Endodermal cell (in vitro differentiated cells): Measurements from ENCODE around the gene MLYCD. TPM values are rescaled to one million over a fixed set of nuclear protein-coding genes. Genes with fewer than 3 reads are reported as not detected.
"Not testable (repeated sequence)": the region's sequence is repeated elsewhere in the genome, so short reads cannot be mapped to it uniquely, and the experiment has no call there.

Source experiments
- DNase-seq: peaks from one replicate; pipeline ENCODE4 v3.0.0-alpha.2; 2017
- H3K27ac ChIP-seq: 2 replicates; pipeline ENCODE4 v1.5.1; 2013; ENCODE audit warnings: mild to moderate bottlenecking, low read depth, low read length, moderate library complexity
- H3K27me3 ChIP-seq: 2 replicates; pipeline ENCODE4 v1.6.1; 2013; ENCODE audit warnings: mild to moderate bottlenecking, low read length, moderate library complexity; ENCODE audit not compliant: insufficient read depth, control insufficient read depth, poor library complexity, severe bottlenecking
- H3K36me3 ChIP-seq: 2 replicates; pipeline ENCODE4 v1.7.0; 2013; ENCODE audit warnings: mild to moderate bottlenecking, low read length, moderate library complexity; ENCODE audit not compliant: control insufficient read depth, insufficient read depth
- H3K4me1 ChIP-seq: one replicate; pipeline ENCODE4 v1.7.0; 2013; ENCODE audit warnings: low read length; ENCODE audit not compliant: control insufficient read depth, insufficient read depth
- H3K4me3 ChIP-seq: 2 replicates; pipeline ENCODE4 v1.5.1; 2013; ENCODE audit warnings: mild to moderate bottlenecking, low read length, moderate library complexity
- H3K9ac ChIP-seq: 2 replicates; pipeline ENCODE4 v1.6.1; 2013; ENCODE audit warnings: mild to moderate bottlenecking, low read length, moderate library complexity; ENCODE audit not compliant: poor library complexity, severe bottlenecking; ENCODE audit errors: extremely low read depth
- H3K9me3 ChIP-seq: 2 replicates; pipeline ENCODE4 v1.6.1; 2013; ENCODE audit warnings: mild to moderate bottlenecking, low read length, moderate library complexity; ENCODE audit not compliant: control insufficient read depth
- H3K27ac Mint-ChIP-seq: 2 replicates; pipeline ENCODE4 v1.8.0; 2020; ENCODE audit warnings: mixed read lengths
- H3K27me3 Mint-ChIP-seq: 2 replicates; pipeline ENCODE4 v1.8.0; 2021; ENCODE audit warnings: mild to moderate bottlenecking, mixed read lengths; ENCODE audit not compliant: insufficient read depth
- H3K36me3 Mint-ChIP-seq: 2 replicates; pipeline ENCODE4 v1.8.0; 2020; ENCODE audit warnings: low read depth, mixed read lengths
- H3K4me1 Mint-ChIP-seq: 2 replicates; pipeline ENCODE4 v1.8.0; 2020; ENCODE audit warnings: mixed read lengths
- H3K4me3 Mint-ChIP-seq: 2 replicates; pipeline ENCODE4 v1.8.0; 2020; ENCODE audit warnings: mild to moderate bottlenecking, moderate library complexity, mixed read lengths
- H3K9me3 Mint-ChIP-seq: 2 replicates; pipeline ENCODE4 v1.8.0; 2020; ENCODE audit warnings: mild to moderate bottlenecking, mixed read lengths
- WGBS, 2 experiments: methylation state at CpG; one replicate each; pipeline versions ENCODE4 v1.1.5 to v1.1.7; 2013; ENCODE audit warnings: missing lambda C conversion rate in 2 of 2, mixed read lengths in 1 of 2; ENCODE audit not compliant: insufficient coverage in 1 of 2, insufficient read length in 1 of 2; 5-methylcytosine and 5-hydroxymethylcytosine counted together
- total RNA-seq, 2 donors: library from RNA; stranded (reverse); fragmentation: NEBNext Ultra II Directional in 1 of 2; extraction: Animal tissue kit (Norgen Biotek cat#: 25700) in 1 of 2; gene quantifications; 2 replicates in 1 of 2; 3 replicates in 1 of 2; pipeline ENCODE4 v1.2.1, GENCODE V29; 2021
- TF ChIP-seq, protein P1 (sequence below): fragments of 200-600 bp; sonication (generic); conservative IDR thresholded peaks from 2 replicates; pipeline ENCODE4 v1.5.0; 2021; ENCODE audit warnings: antibody characterized with exemption, mild to moderate bottlenecking

Gene MLYCD
- total RNA-seq, 2 donors from 2014 or later = 11.1 to 19.0 TPM

DNA sequence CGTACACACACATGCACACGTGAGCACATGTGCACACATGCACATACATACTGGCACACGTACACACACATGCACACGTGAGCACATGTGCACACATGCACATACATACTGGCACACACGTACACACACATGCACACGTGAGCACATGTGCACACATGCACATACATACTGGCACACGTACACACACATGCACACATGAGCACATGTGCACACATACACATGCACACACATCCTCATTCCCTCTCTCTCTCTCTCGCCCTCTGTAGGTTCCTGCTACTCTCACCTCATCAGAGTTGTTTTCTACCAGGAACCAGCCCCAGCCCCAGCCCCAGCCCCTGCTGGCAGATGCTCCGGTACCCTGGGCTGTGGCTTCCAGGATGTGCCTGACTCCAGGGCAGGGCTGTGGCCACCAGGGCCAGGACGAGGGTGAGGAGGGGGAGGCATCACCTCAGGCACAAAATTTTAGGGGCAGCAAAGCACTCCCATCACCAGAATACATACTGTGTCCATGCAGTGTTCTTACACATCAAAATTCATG lies 52.0 kb downstream of the MLYCD start:
- H3K27ac Mint-ChIP-seq, H3K27ac ChIP-seq, H3K27me3 Mint-ChIP-seq, H3K9ac ChIP-seq, H3K9me3 ChIP-seq, H3K4me1 ChIP-seq, H3K9me3 Mint-ChIP-seq, H3K27me3 ChIP-seq, H3K36me3 ChIP-seq, H3K4me3 Mint-ChIP-seq, H3K36me3 Mint-ChIP-seq, H3K4me3 ChIP-seq: not testable (repeated sequence)
- DNase-seq = peak; percentile 79
- peaks cover 13% of the 10 kb centered on the region for H3K4me1 Mint-ChIP-seq
- TF ChIP-seq, protein P1, sequence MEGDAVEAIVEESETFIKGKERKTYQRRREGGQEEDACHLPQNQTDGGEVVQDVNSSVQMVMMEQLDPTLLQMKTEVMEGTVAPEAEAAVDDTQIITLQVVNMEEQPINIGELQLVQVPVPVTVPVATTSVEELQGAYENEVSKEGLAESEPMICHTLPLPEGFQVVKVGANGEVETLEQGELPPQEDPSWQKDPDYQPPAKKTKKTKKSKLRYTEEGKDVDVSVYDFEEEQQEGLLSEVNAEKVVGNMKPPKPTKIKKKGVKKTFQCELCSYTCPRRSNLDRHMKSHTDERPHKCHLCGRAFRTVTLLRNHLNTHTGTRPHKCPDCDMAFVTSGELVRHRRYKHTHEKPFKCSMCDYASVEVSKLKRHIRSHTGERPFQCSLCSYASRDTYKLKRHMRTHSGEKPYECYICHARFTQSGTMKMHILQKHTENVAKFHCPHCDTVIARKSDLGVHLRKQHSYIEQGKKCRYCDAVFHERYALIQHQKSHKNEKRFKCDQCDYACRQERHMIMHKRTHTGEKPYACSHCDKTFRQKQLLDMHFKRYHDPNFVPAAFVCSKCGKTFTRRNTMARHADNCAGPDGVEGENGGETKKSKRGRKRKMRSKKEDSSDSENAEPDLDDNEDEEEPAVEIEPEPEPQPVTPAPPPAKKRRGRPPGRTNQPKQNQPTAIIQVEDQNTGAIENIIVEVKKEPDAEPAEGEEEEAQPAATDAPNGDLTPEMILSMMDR = peak; percentile 50
- 33 to 78% methylated on average over 2 to 4 of the region's 10 CpGs for WGBS, 2 experiments

DNA sequence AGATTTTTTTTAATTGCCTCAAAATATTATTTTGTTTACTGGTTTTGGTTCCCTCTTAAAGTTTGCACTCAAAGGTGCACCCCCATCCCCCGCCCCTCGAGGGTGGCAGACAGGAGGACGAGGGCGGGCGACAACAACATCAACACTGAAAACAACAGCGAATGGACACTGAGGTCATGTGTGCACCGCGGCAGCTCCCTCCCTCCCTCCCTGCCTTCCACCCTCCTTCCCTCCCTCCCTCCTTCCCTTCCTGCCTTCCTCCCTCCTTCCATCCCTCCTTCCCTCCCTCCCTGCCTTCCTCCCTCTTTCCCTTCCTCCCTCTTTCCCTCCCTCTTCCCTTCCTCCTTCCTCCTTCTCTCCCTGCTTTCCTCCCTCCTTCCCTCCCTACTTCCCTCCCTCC lies 52.6 kb downstream of the MLYCD start:
- Mint-ChIP-seq H3K9me3 (peaks cover 2% of the 10 kb centered on the region), H3K4me3 (no peak overlapping the region), H3K4me1 (peaks cover 13% of the 10 kb centered on the region), H3K27me3 (peaks cover 4% of the 10 kb centered on the region), H3K27ac (no peak overlapping the region), H3K36me3 (peaks cover 3% of the 10 kb centered on the region)
- Histone ChIP-seq H3K9me3 (no peaks in the 10 kb centered on the region), H3K9ac (no peak overlapping the region), H3K27me3 (no peaks in the 10 kb centered on the region), H3K27ac (no peak overlapping the region), H3K4me1 (peaks cover 8% of the 10 kb centered on the region), H3K36me3 (no peaks in the 10 kb centered on the region), H3K4me3 (no peak overlapping the region)
- 64% methylated on average over 7 of the region's 8 CpGs; no CpG with 5 or more reads in 1 of the 2 experiments for WGBS, 2 experiments
- no peak for DNase-seq
- TF ChIP-seq, protein P1 = no peak

- Mint-ChIP-seq H3K36me3 (peaks cover 3% of the 10 kb centered on the region), H3K4me3 (no peak overlapping the region), H3K27me3 (peaks cover 5% of the 10 kb centered on the region), H3K27ac (no peak overlapping the region), H3K9me3 (peaks cover 2% of the 10 kb centered on the region), H3K4me1 (peaks cover 13% of the 10 kb centered on the region)
- H3K9me3 ChIP-seq = no peaks in the 10 kb centered on the region
- H3K4me3 ChIP-seq = no peak overlapping the region
- H3K9ac ChIP-seq = no peak overlapping the region
- no peaks in the 10 kb centered on the region for H3K27me3 ChIP-seq
- no peak for DNase-seq
- WGBS, 2 experiments = 79 to 87% methylated on average over 7 to 8 of the region's 8 CpGs
- TF ChIP-seq, protein P1 = no peak
- peaks cover 8% of the 10 kb centered on the region for H3K4me1 ChIP-seq
- no peaks in the 10 kb centered on the region for H3K36me3 ChIP-seq
- H3K27ac ChIP-seq = no peak overlapping the region
Observed at GRCh38 chr16:83952587-83952939, 53.6 kb downstream of the MLYCD start.
